Measurements from ENCODE around the gene CEMP1. TPM values are rescaled to one million over a fixed set of nuclear protein-coding genes. Genes with fewer than 3 reads are reported as not detected.

The CEMP1 gene
- 0.12 TPM in 1 of 5 replicates, not detected in the others for total RNA-seq (2022; extraction: Qiagen RNA extraction; ENCODE audit: low read depth)

GRCh38 chr16:2531371-2531695, at the start of gene CEMP1:
CEMP1 (minus strand) TSS chr16:2531408; CDS start chr16:2531073, 335 bp downstream.

GRCh38 chr16:2537451-2538379, 6.5 kb upstream of the CEMP1 start, which contains the start of gene PDPK1:
PDPK1 (plus strand) TSS chr16:2538021; CDS start chr16:2538113, 92 bp downstream.

GRCh38 chr16:2520097-2520783, 11.0 kb downstream of the CEMP1 start, which contains the start of gene AMDHD2:
AMDHD2 (plus strand) TSS chr16:2520371; CDS start chr16:2520459, 88 bp downstream.

GRCh38 chr16:2513405-2514332, 17.5 kb downstream of the CEMP1 start, which contains the start of gene ATP6V0C:
ATP6V0C (plus strand) TSS chr16:2513952; CDS start chr16:2514104, 152 bp downstream.

Other genes starting within 250 kb of the CEMP1 start
- 15.9 to 20.5 TPM (median 20.2 TPM) in 5 replicates for gene ABCA3, start 190.7 kb downstream of the CEMP1 start, total RNA-seq (2022; extraction: Qiagen RNA extraction; ENCODE audit: low read depth)
- gene CCNF, start 102.0 kb downstream of the CEMP1 start, total RNA-seq (2022; extraction: Qiagen RNA extraction; ENCODE audit: low read depth) = 18.2 to 24.3 TPM (median 22.2 TPM) in 5 replicates
- gene TEDC2, start 71.3 kb downstream of the CEMP1 start, total RNA-seq (2022; extraction: Qiagen RNA extraction; ENCODE audit: low read depth) = 15.6 to 20.9 TPM (median 19.0 TPM) in 5 replicates
- 0.07 TPM in 1 of 5 replicates, not detected in the others for gene NTN3, start 60.1 kb downstream of the CEMP1 start, total RNA-seq (2022; extraction: Qiagen RNA extraction; ENCODE audit: low read depth)
- gene TBC1D24, start 56.3 kb downstream of the CEMP1 start, total RNA-seq (2022; extraction: Qiagen RNA extraction; ENCODE audit: low read depth) = 5.7 to 8.7 TPM (median 7.5 TPM) in 5 replicates
- gene ATP6V0C, start 17.5 kb downstream of the CEMP1 start, total RNA-seq (2022; extraction: Qiagen RNA extraction; ENCODE audit: low read depth) = 158 to 311 TPM (median 226 TPM) in 5 replicates
- 13.7 to 26.4 TPM (median 23.1 TPM) in 5 replicates for gene AMDHD2, start 11.0 kb downstream of the CEMP1 start, total RNA-seq (2022; extraction: Qiagen RNA extraction; ENCODE audit: low read depth)
- gene PDPK1, start 6.6 kb upstream of the CEMP1 start, total RNA-seq (2022; extraction: Qiagen RNA extraction; ENCODE audit: low read depth) = 16.1 to 23.2 TPM (median 21.5 TPM) in 5 replicates
- 36.0 to 45.0 TPM (median 43.8 TPM) in 5 replicates for gene KCTD5, start 151.1 kb upstream of the CEMP1 start, total RNA-seq (2022; extraction: Qiagen RNA extraction; ENCODE audit: low read depth)
- 0.71 to 1.9 TPM (median 1.3 TPM) in 5 replicates for gene PRSS27, start 188.8 kb upstream of the CEMP1 start, total RNA-seq (2022; extraction: Qiagen RNA extraction; ENCODE audit: low read depth)
- gene SRRM2, start 221.2 kb upstream of the CEMP1 start, total RNA-seq (2022; extraction: Qiagen RNA extraction; ENCODE audit: low read depth) = 305 to 408 TPM (median 384 TPM) in 5 replicates
- 488 to 558 TPM (median 510 TPM) in 5 replicates for gene ELOB, start 245.9 kb upstream of the CEMP1 start, total RNA-seq (2022; extraction: Qiagen RNA extraction; ENCODE audit: low read depth)

All from A549 treated with GW870086 at 1 μM for 4 hours (cell line).